ENCODE data around the gene HLA-C.

DNA sequence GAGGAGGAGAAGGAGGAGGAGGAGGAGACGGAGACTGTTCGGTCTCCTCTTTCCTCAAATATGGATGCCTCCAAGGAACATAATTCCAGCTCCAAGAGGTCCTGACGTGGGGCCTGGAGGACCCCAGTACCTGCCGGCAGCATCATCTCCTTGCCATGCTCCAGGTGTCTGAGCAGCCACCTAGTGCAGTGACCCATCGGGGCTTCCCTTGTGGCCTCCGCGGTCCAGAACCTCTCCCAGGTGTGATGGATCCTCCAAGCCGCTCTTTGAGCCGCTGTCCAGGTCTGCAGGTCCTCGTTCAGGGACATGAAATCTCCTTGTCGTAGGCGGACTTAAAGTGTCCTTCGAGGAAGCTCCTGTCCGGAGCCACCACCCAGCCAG, 35.8 kb upstream of the HLA-C start:
- TF ChIP-seq, protein P1, sequence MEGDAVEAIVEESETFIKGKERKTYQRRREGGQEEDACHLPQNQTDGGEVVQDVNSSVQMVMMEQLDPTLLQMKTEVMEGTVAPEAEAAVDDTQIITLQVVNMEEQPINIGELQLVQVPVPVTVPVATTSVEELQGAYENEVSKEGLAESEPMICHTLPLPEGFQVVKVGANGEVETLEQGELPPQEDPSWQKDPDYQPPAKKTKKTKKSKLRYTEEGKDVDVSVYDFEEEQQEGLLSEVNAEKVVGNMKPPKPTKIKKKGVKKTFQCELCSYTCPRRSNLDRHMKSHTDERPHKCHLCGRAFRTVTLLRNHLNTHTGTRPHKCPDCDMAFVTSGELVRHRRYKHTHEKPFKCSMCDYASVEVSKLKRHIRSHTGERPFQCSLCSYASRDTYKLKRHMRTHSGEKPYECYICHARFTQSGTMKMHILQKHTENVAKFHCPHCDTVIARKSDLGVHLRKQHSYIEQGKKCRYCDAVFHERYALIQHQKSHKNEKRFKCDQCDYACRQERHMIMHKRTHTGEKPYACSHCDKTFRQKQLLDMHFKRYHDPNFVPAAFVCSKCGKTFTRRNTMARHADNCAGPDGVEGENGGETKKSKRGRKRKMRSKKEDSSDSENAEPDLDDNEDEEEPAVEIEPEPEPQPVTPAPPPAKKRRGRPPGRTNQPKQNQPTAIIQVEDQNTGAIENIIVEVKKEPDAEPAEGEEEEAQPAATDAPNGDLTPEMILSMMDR (conservative IDR thresholded peaks at IDR 0.05; ENCODE audit: low read length), result no peak
- no peak for TF ChIP-seq EZH2phosphoT487 (IDR thresholded peaks at IDR 0.05; ENCODE audit: borderline replicate concordance)

Data from Loucy (cell line).